DMS153 (cell line): Measurements from ENCODE around the gene GRHL3.
"Not testable (repeated sequence)": the region's sequence is repeated elsewhere in the genome, so short reads cannot be mapped to it uniquely, and the experiment has no call there.

Experiments
- DNase-seq: peaks from one replicate; lab custom pipeline; 2025; lab: John Stamatoyannopoulos, UW

GRHL3 gene

GRCh38 chr1:24319312-24319863 is at the start of gene GRHL3:
Gene GRHL3, plus strand, starts transcription at chr1:24319357. Its CDS starts 195 bp downstream, at chr1:24319552.
- DNase-seq, result peak; percentile 87

- DNase-seq, result not testable (repeated sequence)
Observed at GRCh38 chr1:24274203-24275103, 44.7 kb upstream of the GRHL3 start.

- no peak for DNase-seq
Observed at GRCh38 chr1:24275104-24275410, 44.1 kb upstream of the GRHL3 start.

GRCh38 chr1:24275510-24275909 is 43.6 kb upstream of the GRHL3 start:
- no peak for DNase-seq

- no peak for DNase-seq
Observed at GRCh38 chr1:24276791-24277190, 42.4 kb upstream of the GRHL3 start.

- no peak for DNase-seq
Observed at GRCh38 chr1:24277420-24278169, 41.6 kb upstream of the GRHL3 start.

GRCh38 chr1:24278726-24279125 is 40.4 kb upstream of the GRHL3 start:
- no peak for DNase-seq

GRCh38 chr1:24279590-24280232 is 39.4 kb upstream of the GRHL3 start:
- no peak for DNase-seq

- no peak for DNase-seq
Observed at GRCh38 chr1:24281591-24281990, 37.6 kb upstream of the GRHL3 start.

- DNase-seq, result no peak
Observed at GRCh38 chr1:24282491-24282890, 36.7 kb upstream of the GRHL3 start.

- no peak for DNase-seq
Observed at GRCh38 chr1:24283326-24284155, 35.6 kb upstream of the GRHL3 start.

- no peak for DNase-seq
Observed at GRCh38 chr1:24284156-24284471, 35.0 kb upstream of the GRHL3 start.

GRCh38 chr1:24285231-24285630 is 33.9 kb upstream of the GRHL3 start:
- no peak for DNase-seq

GRCh38 chr1:24286246-24287010 is 32.7 kb upstream of the GRHL3 start:
- no peak for DNase-seq

- DNase-seq, result not testable (repeated sequence)
Observed at GRCh38 chr1:24287779-24288178, 31.4 kb upstream of the GRHL3 start.

- DNase-seq, result no peak
Observed at GRCh38 chr1:24288479-24288878, 30.7 kb upstream of the GRHL3 start.

GRCh38 chr1:24289937-24290595 is 29.1 kb upstream of the GRHL3 start:
- DNase-seq, result peak; percentile 97

- DNase-seq, result no peak
Observed at GRCh38 chr1:24290933-24291487, 28.1 kb upstream of the GRHL3 start.

- no peak for DNase-seq
Observed at GRCh38 chr1:24292103-24292502, 27.1 kb upstream of the GRHL3 start.

- DNase-seq, result no peak
Observed at GRCh38 chr1:24292887-24293286, 26.3 kb upstream of the GRHL3 start.
